ENCODE measurements around the gene AASDH.

GRCh38 chr4:56297776-56298175 lies 89.5 kb downstream of the AASDH start:
- TF ChIP-seq MAX (IDR thresholded peaks at IDR 0.05) (no peak), REST (IDR thresholded peaks at IDR 0.05) (no peak), HNF4G (IDR thresholded peaks at IDR 0.05) (no peak), CTCF (IDR thresholded peaks at IDR 0.05; ENCODE audit: low read depth, low read length, missing input control) (no peak), TAF1 (conservative IDR thresholded peaks at IDR 0.05) (no peak), EGR1 (IDR thresholded peaks at IDR 0.05; ENCODE audit: low read depth in 2 of 2) (no peak), NR2F2 (IDR thresholded peaks at IDR 0.05) (no peak), ZBTB33 (IDR thresholded peaks at IDR 0.05) (no peak), GABPA (IDR thresholded peaks at IDR 0.05 in 1 of 2, conservative IDR thresholded peaks at IDR 0.05 in 1 of 2) (no peak)
